ENCODE data around the gene CERS6.

Gene CERS6

DNA sequence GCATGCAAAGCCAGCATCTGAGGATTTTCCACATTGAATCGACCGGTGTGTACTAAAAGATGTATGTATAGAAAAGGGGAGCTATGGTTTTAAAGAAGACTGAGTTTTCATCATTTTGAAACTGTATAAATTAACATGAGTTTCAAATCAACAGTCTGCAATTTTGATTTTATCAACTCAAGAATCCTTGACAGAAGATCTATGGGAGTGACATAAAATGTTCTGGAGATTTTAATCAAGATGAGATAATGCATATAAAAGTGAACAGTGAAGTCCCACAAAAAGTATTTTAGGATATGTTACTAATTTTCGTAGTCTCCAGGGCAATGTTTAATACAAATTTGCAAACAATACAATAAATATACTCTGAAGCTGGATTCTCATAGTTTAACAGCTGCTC lies 24.0 kb upstream of the CERS6 start:
- DNase-seq (ENCODE audit: low read depth, low spot score) = no peak
- no peak overlapping the region for H3K4me3 ChIP-seq (ENCODE audit: low read depth, low read length)
- POLR2A ChIA-PET = no interaction called here
- CTCF ChIA-PET = no interaction called here
- TF ChIP-seq, protein P1, sequence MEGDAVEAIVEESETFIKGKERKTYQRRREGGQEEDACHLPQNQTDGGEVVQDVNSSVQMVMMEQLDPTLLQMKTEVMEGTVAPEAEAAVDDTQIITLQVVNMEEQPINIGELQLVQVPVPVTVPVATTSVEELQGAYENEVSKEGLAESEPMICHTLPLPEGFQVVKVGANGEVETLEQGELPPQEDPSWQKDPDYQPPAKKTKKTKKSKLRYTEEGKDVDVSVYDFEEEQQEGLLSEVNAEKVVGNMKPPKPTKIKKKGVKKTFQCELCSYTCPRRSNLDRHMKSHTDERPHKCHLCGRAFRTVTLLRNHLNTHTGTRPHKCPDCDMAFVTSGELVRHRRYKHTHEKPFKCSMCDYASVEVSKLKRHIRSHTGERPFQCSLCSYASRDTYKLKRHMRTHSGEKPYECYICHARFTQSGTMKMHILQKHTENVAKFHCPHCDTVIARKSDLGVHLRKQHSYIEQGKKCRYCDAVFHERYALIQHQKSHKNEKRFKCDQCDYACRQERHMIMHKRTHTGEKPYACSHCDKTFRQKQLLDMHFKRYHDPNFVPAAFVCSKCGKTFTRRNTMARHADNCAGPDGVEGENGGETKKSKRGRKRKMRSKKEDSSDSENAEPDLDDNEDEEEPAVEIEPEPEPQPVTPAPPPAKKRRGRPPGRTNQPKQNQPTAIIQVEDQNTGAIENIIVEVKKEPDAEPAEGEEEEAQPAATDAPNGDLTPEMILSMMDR (IDR thresholded peaks at IDR 0.05; ENCODE audit: insufficient read depth, low read length, missing control alignments) = no peak

GRCh38 chr2:168432565-168433186 lies 23.4 kb upstream of the CERS6 start:
- CTCF ChIA-PET = no interaction called here
- POLR2A ChIA-PET = no interaction called here
- H3K4me3 ChIP-seq (ENCODE audit: low read depth, low read length) = no peak overlapping the region
- TF ChIP-seq, protein P1 (IDR thresholded peaks at IDR 0.05; ENCODE audit: insufficient read depth, low read length, missing control alignments) = no peak
- DNase-seq (ENCODE audit: low read depth, low spot score) = no peak

- no peak overlapping the region for H3K4me3 ChIP-seq (ENCODE audit: low read depth, low read length)
- TF ChIP-seq, protein P1 (IDR thresholded peaks at IDR 0.05; ENCODE audit: insufficient read depth, low read length, missing control alignments) = no peak
- DNase-seq (ENCODE audit: low read depth, low spot score) = no peak
- ChIA-PET POLR2A (no interaction called here), CTCF (no interaction called here)
Observed at GRCh38 chr2:168433527-168433926, 22.5 kb upstream of the CERS6 start.

GRCh38 chr2:168434146-168434545 lies 21.9 kb upstream of the CERS6 start:
- TF ChIP-seq, protein P1 (IDR thresholded peaks at IDR 0.05; ENCODE audit: insufficient read depth, low read length, missing control alignments) = no peak
- DNase-seq (ENCODE audit: low read depth, low spot score) = no peak
- POLR2A ChIA-PET = no interaction called here
- no peak overlapping the region for H3K4me3 ChIP-seq (ENCODE audit: low read depth, low read length)
- CTCF ChIA-PET = no interaction called here

DNA sequence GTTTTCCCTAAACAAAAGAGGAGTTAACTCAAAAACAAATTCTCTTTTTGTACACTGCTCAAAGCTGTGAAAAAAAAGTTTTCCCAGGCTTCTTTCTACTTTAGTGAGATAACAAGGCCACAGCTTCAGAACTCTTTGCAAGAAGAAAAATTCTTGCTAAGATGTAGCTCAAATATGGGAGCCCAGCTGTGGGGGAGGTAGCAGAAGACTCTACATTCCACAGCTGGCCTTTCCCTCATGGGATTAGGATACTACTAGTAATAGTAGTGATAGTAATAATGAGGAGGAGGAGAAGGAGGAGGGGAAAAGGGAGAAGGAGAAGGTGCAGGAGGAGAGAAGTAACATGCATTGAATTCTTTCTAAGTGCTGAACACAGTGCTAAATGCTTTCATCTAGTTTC lies 19.2 kb upstream of the CERS6 start:
- POLR2A ChIA-PET = no interaction called here
- DNase-seq (ENCODE audit: low read depth, low spot score) = no peak
- CTCF ChIA-PET = no interaction called here
- TF ChIP-seq, protein P1 (IDR thresholded peaks at IDR 0.05; ENCODE audit: insufficient read depth, low read length, missing control alignments) = no peak
- no peak overlapping the region for H3K4me3 ChIP-seq (ENCODE audit: low read depth, low read length)

GRCh38 chr2:168438553-168438952 lies 17.5 kb upstream of the CERS6 start:
- H3K4me3 ChIP-seq (ENCODE audit: low read depth, low read length) = no peak overlapping the region
- TF ChIP-seq, protein P1 (IDR thresholded peaks at IDR 0.05; ENCODE audit: insufficient read depth, low read length, missing control alignments) = no peak
- no peak for DNase-seq (ENCODE audit: low read depth, low spot score)
- ChIA-PET CTCF (no interaction called here), POLR2A (no interaction called here)
